KMS-11 (cell line): ENCODE results near the gene FAU.
A peak's percentile ranks its signal among the peaks of the same experiment; 100 is the strongest.
"Not testable (repeated sequence)": the region's sequence is repeated elsewhere in the genome, so short reads cannot be mapped to it uniquely, and the experiment has no call there.

Experiments
- H2AFZ ChIP-seq: fragments of 200-600 bp; sonication (generic); 2 replicates; pipeline ENCODE4 v1.6.1; 2016; ENCODE audit warnings: antibody characterized with exemption, mixed run types, low read depth
- H3K27ac ChIP-seq: fragments of 200-600 bp; sonication (generic); 2 replicates; pipeline ENCODE4 v1.6.1; 2016; ENCODE audit warnings: mild to moderate bottlenecking, mixed run types
- H3K27me3 ChIP-seq: fragments of 200-600 bp; sonication (generic); 2 replicates; pipeline ENCODE4 v1.6.1; 2017; ENCODE audit warnings: mild to moderate bottlenecking, low read depth, mixed run types, moderate library complexity; ENCODE audit not compliant: insufficient read depth
- H3K36me3 ChIP-seq: fragments of 200-600 bp; sonication (generic); 2 replicates; pipeline ENCODE4 v1.6.1; 2017; ENCODE audit warnings: mild to moderate bottlenecking, mixed run types; ENCODE audit not compliant: insufficient read depth
- H3K4me1 ChIP-seq: fragments of 200-600 bp; sonication (generic); 2 replicates; pipeline ENCODE4 v1.6.1; 2016; ENCODE audit warnings: mild to moderate bottlenecking, low read depth, mixed run types; ENCODE audit not compliant: poor library complexity, severe bottlenecking
- H3K4me2 ChIP-seq: fragments of 200-600 bp; sonication (generic); 2 replicates; pipeline ENCODE4 v1.7.0; 2016; ENCODE audit warnings: mild to moderate bottlenecking, mixed run types
- H3K4me3 ChIP-seq: fragments of 200-600 bp; sonication (generic); IDR thresholded peaks from 2 replicates; pipeline ENCODE4 v1.6.1; 2017; ENCODE audit warnings: low read depth, low read length, mixed read lengths; ENCODE audit not compliant: insufficient read depth
- H3K79me2 ChIP-seq: fragments of 200-600 bp; sonication (generic); 2 replicates; pipeline ENCODE4 v1.6.1; 2016; ENCODE audit warnings: low read depth, mixed run types; ENCODE audit not compliant: insufficient read depth
- H3K9ac ChIP-seq: fragments of 200-600 bp; sonication (generic); 2 replicates; pipeline ENCODE4 v1.6.1; 2016; ENCODE audit warnings: mild to moderate bottlenecking, mixed run types
- H4K20me1 ChIP-seq: fragments of 200-600 bp; sonication (generic); 2 replicates; pipeline ENCODE4 v1.6.1; 2016; ENCODE audit warnings: mild to moderate bottlenecking, mixed run types; ENCODE audit not compliant: insufficient read depth
- CTCF ChIP-seq: fragments of 200-600 bp; sonication (generic); conservative IDR thresholded peaks from 2 replicates; pipeline ENCODE4 v1.6.1; 2017; ENCODE audit warnings: low read depth, mild to moderate bottlenecking, antibody characterized with exemption, low read length, moderate library complexity, mixed read lengths

FAU gene

GRCh38 chr11:65124480-65125196, 2.7 kb upstream of the FAU start:
- Histone ChIP-seq H2AFZ (no peak overlapping the region), H3K4me1 (peaks cover 28% of the 10 kb centered on the region), H3K79me2 (peaks cover 42% of the 10 kb centered on the region), H3K27ac (no peak overlapping the region), H3K27me3 (no peaks in the 10 kb centered on the region), H3K36me3 (no peaks in the 10 kb centered on the region; the same call in 1 of the 2 replicates), H4K20me1 (no peaks in the 10 kb centered on the region), H3K4me2 (no peak overlapping the region), H3K4me3 (no peak overlapping the region), H3K9ac (no peak overlapping the region)
- TF ChIP-seq CTCF, result no peak

DNA sequence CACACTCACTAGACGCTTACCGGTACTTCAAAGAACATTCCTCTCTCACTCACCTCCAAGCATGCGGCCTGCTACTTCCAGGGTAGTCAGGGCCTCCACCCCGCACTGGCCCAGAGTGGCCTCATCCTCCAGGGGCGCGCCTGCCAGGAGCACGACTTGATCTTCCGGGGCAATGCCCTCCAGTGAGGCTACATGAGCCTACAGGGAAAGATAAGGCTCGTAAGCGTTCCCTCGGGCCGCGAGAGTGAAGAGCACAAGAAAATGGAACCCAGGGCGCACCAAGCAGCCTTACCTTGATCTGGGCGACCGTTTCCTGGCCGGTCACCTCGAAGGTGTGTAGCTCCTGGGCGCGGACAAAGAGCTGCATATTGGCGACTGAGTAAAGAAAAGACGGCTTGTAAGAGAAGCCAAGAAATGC, 478 bp downstream of the FAU start:
- Histone ChIP-seq H3K27ac (peak overlapping the region; percentile 59), H3K27me3 (no peaks in the 10 kb centered on the region), H3K4me2 (peak overlapping the region; percentile 56), H3K4me1 (peaks cover 42% of the 10 kb centered on the region), H4K20me1 (no peaks in the 10 kb centered on the region), H3K36me3 (no peaks in the 10 kb centered on the region), H3K4me3 (no peak overlapping the region), H3K79me2 (peaks cover 59% of the 10 kb centered on the region), H3K9ac (peak overlapping the region; percentile 86), H2AFZ (no peak overlapping the region)
- no peak for TF ChIP-seq CTCF

DNA sequence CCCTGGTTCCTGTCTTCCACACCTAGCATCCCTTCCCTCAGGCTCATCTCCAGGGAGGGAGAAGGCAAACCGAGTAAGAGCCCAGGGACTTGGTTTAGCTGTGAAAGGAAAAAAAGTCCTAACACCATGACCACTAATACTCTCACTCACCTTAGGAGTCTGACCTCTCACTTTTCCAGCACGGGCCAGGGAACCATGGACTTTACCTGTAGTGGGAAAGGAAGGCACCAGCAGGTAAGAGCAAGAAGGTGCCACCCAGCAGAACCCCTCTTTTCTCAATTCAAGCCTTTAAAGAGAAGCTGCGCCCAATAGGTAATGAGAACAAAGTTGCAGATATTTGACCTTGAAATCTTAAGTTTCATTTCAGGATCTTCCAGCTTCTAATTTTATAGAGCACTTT, 1.1 kb downstream of the FAU start:
- Histone ChIP-seq H3K79me2 (peaks cover 66% of the 10 kb centered on the region), H3K36me3 (no peaks in the 10 kb centered on the region), H3K27ac (peak overlapping the region; percentile 59; the same call in 1 of the 2 replicates)

GRCh38 chr11:65119670-65119995, 2.3 kb downstream of the FAU start:
- H3K79me2 ChIP-seq, result peaks cover 69% of the 10 kb centered on the region
- peak overlapping the region; percentile 39; the same call in 1 of the 2 replicates for H3K4me2 ChIP-seq
- no peak overlapping the region for H2AFZ ChIP-seq
- no peak overlapping the region for H3K4me3 ChIP-seq
- no peaks in the 10 kb centered on the region for H4K20me1 ChIP-seq
- peak overlapping the region; percentile 32; the same call in 1 of the 2 replicates for H3K27ac ChIP-seq
- no peak overlapping the region; the same call in 1 of the 2 replicates for H3K9ac ChIP-seq
- H3K4me1 ChIP-seq, result peaks cover 52% of the 10 kb centered on the region
- H3K36me3 ChIP-seq, result no peaks in the 10 kb centered on the region
- no peaks in the 10 kb centered on the region for H3K27me3 ChIP-seq
- no peak for TF ChIP-seq CTCF

More for the DNA sequence above, 1.1 kb downstream of the FAU start:
- TF ChIP-seq CTCF, result no peak
- Histone ChIP-seq H3K4me2 (peak overlapping the region; percentile 56), H3K4me3 (no peak overlapping the region), H2AFZ (no peak overlapping the region), H3K9ac (peak overlapping the region; percentile 86; the same call in 1 of the 2 replicates), H3K27me3 (no peaks in the 10 kb centered on the region), H3K4me1 (peaks cover 49% of the 10 kb centered on the region), H4K20me1 (no peaks in the 10 kb centered on the region)

DNA sequence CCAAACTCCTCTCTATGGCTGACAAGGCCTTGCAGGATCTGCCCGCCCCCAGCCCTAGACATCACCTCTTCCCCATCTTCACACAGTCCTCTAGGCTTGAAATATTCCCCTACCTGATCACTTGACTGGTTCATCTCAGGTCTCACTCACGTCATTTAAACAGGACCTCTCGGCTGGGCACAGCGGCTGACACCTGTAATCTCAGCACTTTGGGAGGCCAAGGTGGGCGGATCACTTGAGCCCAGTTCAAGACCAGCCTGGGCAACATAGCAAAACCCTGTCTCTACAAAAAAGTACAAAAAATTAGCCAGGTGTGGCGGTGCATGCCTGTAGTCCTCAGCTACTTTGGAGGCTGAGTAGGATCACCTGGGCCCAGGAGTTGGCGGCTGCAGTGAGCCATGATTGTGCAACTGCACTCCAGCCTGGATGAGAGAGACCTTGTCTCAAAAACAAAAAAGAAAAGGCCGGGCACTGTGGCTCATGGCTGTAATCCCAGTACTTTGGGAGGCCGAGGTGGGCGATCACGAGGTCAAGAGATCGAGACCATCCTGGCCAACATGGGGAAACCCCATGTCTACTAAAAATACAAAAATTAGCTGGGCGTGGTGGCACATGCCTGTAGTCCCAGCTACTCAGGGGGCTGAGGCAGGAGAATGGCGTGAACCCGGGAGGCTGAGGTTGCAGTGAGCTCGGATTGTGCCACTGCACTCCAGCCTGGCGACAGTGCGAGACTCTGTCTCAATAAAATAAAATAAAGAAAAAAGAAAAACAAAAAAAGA, 2.9 kb downstream of the FAU start:
- not testable (repeated sequence) for H3K36me3 ChIP-seq
- H3K27ac ChIP-seq, result peak overlapping the region; percentile 13; the same call in 1 of the 2 replicates

More for the DNA sequence above, 2.9 kb downstream of the FAU start:
- Histone ChIP-seq H3K4me1 (peaks cover 52% of the 10 kb centered on the region), H3K79me2 (peaks cover 64% of the 10 kb centered on the region), H3K4me2 (peak overlapping the region; percentile 39; the same call in 1 of the 2 replicates)
- H3K27me3 ChIP-seq, H3K9ac ChIP-seq, H4K20me1 ChIP-seq, H2AFZ ChIP-seq, H3K4me3 ChIP-seq: not testable (repeated sequence)
